ENCODE measurements around the gene MGLL.
"Not testable (repeated sequence)": the region's sequence is repeated elsewhere in the genome, so short reads cannot be mapped to it uniquely, and the experiment has no call there.

The MGLL gene

DNA sequence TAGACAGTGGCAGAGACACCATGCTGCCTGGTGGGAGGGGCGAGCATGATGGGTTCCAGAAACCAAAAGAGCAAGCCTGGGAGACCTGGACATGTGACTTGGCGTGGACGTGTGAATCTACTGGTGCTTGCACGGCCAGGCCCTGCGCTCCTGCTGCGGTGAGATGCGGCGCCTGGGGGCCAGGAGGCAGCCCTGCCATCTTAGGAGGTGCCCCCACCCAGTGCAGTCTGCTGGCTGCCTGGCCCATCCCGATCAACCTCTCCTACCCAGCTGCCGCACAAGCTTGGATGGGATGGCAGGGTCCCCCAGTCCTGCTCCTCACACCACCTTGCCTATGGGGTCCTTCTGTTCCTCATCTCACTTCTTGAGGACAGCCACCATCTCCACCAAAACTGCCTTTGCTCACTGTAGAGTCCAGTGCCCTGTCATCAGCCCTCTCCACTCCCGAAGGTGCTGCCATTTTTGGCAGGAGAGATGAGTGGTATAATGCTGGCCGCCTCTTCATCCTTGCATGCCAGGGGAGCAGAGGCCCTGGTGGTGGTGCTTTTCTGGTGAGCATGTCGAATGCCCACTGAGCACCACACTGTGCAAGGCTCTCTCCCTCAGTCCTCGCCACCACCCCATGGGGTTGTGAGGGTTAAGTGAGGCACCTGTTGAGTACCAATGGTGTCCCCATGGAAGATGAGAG lies 152.6 kb downstream of the MGLL start:
- no peak for DNase-seq

- DNase-seq = no peak
These were observed 153.4 kb downstream of the MGLL start for GRCh38 chr3:127668906-127669305.

DNA sequence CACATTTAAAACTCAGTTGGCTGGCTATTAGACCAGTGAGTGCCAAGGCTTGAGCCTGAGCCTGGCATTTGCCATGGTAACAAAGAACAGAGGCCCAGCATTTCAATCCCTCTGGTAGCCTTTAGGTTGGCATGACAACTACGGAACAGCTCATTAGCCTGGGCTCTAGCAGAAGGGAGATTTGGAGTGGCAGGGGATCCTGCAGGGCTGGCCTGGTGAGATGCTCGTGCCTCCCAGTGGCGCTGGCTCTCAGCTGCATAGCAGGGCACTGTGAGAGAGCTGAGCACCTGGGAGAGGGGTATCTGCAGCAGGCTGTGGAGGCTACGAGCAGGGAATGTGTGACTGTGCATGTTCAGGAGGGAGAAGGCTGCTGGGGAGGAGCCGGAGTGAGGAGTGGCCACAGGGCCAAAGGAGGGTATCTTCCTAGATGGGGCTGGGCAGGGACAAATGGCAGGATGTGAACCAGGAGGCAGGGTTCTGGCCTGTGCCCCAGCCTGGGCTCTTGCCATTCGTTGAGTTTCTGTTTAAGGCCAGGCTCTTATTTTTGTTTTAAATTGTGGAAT lies 155.1 kb downstream of the MGLL start:
- no peak for DNase-seq

DNA sequence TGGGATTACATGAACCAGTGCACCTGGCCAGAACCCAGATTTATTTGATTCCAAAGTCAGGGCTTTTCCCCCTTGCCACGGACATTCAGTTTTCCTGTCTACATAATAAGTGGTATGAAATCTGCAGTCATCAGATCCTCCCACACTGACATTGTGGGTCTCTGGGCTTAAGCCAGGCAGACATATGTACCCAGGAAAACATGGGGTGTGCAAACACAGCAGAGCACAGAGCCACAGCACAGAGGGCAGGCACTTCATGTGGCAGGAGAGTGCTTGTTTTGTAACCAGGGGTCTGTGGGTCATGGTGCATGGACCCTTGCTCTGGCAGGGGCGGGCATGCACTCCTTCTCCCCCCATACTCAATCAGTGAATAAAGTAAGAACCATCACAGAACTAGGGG lies 155.6 kb downstream of the MGLL start:
- no peak for DNase-seq

DNA sequence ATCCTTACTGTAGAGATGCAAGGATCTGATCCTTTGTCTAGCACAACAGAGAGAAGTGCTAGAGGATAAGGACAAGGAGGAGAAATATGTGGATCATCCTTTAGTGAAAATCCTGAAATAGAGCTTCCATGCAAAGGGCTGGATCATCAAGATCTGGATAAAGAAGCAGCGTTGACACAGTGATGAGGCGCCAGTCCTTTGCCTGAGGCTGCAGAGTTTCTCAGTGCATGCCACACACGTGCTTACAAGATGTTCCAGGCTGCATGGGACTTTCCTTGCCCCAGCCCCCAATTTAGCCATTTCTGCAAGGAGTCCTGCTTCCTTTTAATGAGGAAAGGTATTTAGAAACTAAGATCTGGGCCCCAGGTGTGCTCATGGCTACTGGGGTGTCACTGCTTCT lies 156.7 kb downstream of the MGLL start:
- DNase-seq = no peak

DNA sequence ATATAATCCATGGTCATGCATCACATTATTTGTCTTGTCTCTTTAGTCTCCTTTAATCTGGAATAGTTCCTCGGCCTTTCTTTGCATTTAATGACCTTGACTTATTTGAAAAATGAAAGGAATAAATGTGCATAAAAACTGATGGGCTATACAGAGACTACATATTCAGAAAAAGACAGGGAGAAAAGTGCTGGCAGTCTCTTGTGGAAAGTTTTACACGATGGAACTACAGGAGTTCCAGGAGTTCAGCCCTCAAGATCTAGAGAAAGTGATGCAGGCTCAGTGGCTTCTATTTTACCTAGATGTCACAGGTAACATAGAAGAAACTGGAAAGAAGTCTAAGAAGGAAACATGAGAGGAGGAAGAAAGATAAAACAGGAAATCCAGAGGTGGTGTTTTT lies 157.2 kb downstream of the MGLL start:
- DNase-seq = no peak

- DNase-seq = no peak
These were observed 159.2 kb downstream of the MGLL start for GRCh38 chr3:127663151-127663550.

- no peak for DNase-seq
These were observed 160.3 kb downstream of the MGLL start for GRCh38 chr3:127662001-127662469.

- DNase-seq = no peak
These were observed 160.7 kb downstream of the MGLL start for GRCh38 chr3:127661600-127661999.

DNA sequence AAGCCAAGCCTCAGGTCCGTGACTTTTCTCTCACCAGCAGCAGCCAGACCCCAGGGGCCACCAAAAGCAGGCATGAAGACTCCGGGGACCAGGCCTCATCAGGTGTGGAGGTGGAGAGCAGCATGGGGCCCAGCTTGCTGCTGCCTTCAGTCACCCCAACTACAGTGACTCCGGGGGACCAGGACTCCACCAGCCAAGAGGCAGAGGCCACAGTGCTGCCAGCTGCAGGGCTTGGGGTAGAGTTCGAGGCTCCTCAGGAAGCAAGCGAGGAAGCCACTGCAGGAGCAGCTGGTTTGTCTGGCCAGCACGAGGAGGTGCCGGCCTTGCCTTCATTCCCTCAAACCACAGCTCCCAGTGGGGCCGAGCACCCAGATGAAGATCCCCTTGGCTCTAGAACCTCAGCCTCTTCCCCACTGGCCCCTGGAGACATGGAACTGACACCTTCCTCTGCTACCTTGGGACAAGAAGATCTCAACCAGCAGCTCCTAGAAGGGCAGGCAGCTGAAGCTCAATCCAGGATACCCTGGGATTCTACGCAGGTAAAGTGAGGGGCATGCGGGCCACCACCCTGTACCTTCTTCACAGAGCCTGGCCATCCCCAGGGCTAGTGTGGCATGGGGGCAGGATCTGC lies 161.6 kb downstream of the MGLL start:
- DNase-seq = no peak

DNA sequence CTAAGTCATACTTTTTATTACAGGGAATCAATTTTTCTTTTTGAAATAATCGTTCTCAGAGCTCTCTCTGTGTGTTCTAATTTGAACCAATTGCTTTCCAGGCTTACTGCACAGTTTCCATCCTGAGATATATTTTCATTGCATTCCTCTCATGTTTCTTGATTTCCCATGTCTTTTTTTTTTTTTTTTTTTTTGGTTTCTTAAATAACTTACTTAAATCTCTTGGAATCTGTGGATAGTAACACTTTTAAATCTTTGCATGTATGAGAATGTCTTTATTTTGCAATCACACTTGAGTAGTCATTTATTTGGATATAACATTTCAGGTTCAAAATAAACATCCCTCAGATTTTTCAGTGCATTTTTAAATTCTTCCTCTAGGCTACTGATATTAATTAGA lies 164.1 kb downstream of the MGLL start:
- DNase-seq = no peak

DNA sequence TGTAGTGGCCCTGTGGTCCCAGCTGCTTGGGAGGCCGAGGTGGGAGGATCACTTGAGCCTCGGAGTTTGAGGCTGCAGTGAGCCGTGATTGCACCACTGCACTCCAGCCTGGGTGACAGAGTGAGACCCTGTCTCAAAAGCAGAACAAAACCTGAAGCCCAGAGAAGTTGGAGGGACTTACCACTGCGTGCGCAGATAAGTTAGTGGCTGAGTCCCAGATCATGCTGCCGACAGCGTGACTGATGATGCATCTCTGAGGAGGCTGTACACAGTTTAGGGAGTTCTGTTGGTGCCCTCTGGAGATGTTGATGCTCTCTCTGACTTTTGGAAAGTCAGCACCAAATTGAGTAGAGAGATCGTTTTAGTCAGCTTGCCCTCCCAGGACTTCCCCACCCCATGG lies 165.4 kb downstream of the MGLL start:
- DNase-seq = no peak

DNA sequence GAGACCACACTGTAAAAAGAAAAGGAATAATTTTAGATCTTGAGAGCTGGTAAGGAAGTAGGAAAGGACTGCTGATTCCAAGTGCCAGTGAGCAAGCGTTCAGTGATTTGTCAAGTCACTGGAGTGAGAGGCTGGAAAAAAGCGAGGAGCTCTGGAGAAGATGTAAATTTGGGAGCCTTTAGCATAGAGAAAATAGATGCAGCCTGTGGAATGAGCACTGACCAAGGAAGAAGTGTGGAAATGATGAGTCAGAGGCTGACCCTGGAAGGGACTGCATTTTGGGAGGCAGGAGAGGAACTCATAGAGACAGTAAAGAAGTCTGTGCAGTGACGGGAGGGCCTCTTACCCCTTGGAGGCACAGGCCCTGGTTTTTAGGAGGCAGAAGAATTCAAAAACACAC lies 166.7 kb downstream of the MGLL start:
- DNase-seq = peak; percentile 35

- not testable (repeated sequence) for DNase-seq
These were observed 167.3 kb downstream of the MGLL start for GRCh38 chr3:127654993-127655392.

DNA sequence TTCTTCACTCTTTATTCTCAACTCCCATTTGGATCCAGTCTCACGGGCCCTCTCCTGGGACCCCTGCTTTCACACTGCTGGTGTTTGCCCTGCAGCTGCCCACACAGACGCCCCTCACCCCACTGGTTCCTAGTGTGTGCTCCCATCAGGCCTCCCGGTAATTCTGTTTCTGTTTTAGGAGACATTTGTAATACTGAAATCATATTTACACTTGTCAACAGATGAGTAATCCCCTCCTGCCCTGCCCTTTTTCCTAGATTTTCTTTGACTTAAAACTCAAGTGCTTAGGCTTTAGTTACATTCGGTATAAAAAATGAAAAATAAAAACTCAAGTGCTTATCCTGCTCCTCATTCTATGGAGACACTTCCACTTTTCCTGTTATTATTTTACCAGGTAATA lies 167.9 kb downstream of the MGLL start:
- no peak for DNase-seq

GRCh38 chr3:127652246-127652995 lies 169.9 kb downstream of the MGLL start:
- peak; percentile 34 for DNase-seq

DNA sequence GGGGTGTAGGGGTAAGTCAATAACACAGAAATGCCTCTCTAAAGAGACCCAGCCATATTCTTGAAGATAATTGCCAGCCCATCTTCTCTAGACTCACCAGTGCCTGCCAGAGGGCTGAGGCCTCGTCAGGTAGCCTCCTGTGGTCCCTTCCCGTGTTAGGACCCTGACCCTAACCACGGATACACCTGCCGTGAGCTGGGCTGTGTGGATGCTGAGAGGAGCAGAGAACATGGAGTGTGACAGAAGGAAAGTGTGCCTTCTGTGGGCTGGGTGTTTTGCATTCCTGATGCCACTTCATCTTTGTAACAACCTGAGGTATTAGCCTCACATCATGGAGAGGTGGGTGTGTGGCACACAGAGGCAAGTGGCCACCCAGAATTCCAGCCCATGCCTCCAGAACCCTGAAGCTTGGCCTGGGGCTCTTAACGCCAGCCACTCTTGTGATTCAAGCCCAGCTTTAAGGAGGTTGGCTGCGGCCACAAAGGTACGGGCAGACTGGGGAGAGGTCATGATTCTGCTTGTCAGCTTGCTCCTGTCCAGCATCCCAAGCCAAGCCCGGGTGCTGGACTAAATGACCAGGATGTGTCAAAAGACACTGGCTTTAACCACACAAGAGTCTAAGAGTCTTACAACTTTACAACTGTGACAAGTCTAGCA lies 170.7 kb downstream of the MGLL start:
- no peak for DNase-seq

GRCh38 chr3:127650236-127650635 lies 172.1 kb downstream of the MGLL start:
- DNase-seq = no peak

DNA sequence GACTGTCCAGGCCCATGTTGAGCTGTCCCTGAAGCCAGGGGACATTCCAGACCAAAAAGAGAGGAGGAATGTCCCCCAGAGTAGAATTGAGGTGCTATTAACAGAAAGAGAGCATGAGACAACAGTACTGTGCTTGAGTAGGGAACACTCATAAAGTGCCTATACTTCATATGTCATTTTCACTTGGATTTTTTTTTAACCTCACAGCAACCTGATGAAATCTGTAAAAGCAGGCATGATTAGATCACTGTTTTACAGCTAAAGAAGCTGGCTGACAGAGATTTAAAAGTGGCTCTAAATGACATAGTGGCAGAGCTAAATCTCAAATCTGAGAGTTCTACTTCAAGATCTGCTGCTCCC lies 174.5 kb downstream of the MGLL start:
- no peak for DNase-seq

DNA sequence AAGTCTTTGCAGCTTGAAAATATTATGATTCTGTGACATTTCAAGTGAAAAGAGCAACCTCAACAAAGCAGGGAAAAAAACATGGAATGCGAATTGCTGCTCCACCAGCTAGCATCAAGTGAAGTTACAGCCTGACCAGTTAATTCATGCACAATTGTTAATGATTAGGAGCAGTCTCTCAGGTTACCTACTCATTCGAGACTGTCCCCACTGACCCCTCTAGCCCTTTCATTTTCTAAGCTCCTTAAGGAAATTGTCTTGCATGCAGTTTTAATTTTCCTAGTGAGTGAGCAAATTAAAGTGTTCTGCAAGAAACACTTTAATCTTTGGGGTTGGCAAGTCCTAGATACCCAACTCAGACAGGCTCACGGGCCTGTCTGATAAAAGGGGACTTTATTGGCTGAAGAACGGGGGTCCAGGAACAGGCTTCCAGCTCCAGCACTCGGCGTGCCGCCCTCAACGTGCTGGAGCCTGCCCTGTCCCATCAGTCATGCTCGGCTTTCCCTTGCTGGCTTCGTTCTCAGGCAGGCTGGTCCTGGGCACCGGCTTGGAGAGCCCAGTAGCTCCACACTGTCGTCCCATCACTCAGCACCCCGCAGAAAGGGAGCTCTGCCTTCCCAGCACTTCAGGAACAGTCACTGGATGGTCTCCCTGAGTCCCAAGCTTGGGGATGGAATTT lies 175.0 kb downstream of the MGLL start:
- DNase-seq = no peak

DNA sequence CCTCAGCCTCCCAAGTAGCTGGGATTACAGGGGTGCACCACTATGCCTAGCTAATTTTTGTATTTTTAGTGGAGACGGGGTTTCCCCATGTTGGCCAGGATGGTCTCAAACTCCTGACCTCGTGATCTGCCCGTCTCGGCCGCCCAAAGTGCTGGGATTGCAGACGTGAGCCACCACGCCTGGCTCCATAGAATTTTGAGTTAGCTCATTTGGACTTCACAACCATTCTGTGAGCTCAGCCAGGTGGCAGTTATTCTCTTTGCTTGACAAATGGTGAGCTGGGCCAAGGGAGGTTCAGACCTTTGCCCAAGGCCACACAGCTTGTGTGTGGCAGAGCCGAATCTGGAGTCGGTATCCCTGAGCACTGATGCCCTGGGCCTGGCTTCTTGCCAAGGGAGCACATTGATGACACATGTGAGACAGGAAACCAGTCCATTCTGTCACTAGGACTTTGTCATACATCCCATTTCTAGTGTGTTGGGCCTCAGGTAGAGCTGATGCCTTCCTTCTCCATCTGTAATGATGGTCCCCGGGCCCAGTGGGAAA lies 175.7 kb downstream of the MGLL start:
- no peak for DNase-seq

GRCh38 chr3:127645371-127646015 lies 176.8 kb downstream of the MGLL start:
- DNase-seq = no peak

All from NCI-H226 (cell line).